GM12892 (cell line): Measurements from ENCODE around the gene SPRED3.

ENCODE experiments used
- POLR2A ChIP-seq: IDR thresholded peaks from 2 replicates; pipeline ENCODE4 v1.6.1; 2011; ENCODE audit warnings: low read depth, low read length, control low read depth
- POLR2AphosphoS5 ChIP-seq: IDR thresholded peaks from 2 replicates; pipeline ENCODE4 v1.6.1; 2011; ENCODE audit warnings: low read depth, low read length, control low read depth
- TAF1 ChIP-seq: IDR thresholded peaks from 2 replicates; pipeline ENCODE4 v1.6.1; 2011; ENCODE audit warnings: low read depth, mild to moderate bottlenecking, control low read depth, low read length, borderline replicate concordance

- TF ChIP-seq POLR2A: no peak
- TF ChIP-seq TAF1: no peak
- TF ChIP-seq POLR2AphosphoS5: no peak
Measured at GRCh38 chr19:38392707-38393308, 4.3 kb downstream of the SPRED3 start.
